Choroid plexus epithelial cell (primary cell): ENCODE data around the gene UBE2I.

Experiments
- DNase-seq: peaks from one replicate; pipeline ENCODE4 v3.0.0-alpha.2; 2010; ENCODE audit warnings: low read depth
- H3K4me3 ChIP-seq: 2 replicates; pipeline ENCODE4 v1.5.1; 2011; ENCODE audit warnings: low read depth, mild to moderate bottlenecking, control low read depth, low read length, moderate library complexity
- CTCF ChIP-seq: conservative IDR thresholded peaks from 2 replicates; pipeline ENCODE4 v1.5.1; 2011; ENCODE audit warnings: low read depth, mild to moderate bottlenecking, control low read depth, inconsistent platforms, low read length, moderate library complexity

The UBE2I gene

GRCh38 chr16:1314399-1315068 is 5.1 kb downstream of the UBE2I start:
- no peak for TF ChIP-seq CTCF
- DNase-seq: no peak
- H3K4me3 ChIP-seq: no peak overlapping the region

- H3K4me3 ChIP-seq: no peak overlapping the region
- TF ChIP-seq CTCF: no peak
- DNase-seq: no peak
These were observed 5.9 kb downstream of the UBE2I start for GRCh38 chr16:1315081-1316032.

GRCh38 chr16:1316033-1316405 is 6.6 kb downstream of the UBE2I start:
- no peak overlapping the region for H3K4me3 ChIP-seq
- no peak for TF ChIP-seq CTCF
- DNase-seq: no peak

- no peak for DNase-seq
- no peak for TF ChIP-seq CTCF
- H3K4me3 ChIP-seq: no peak overlapping the region
These were observed 8.2 kb downstream of the UBE2I start for GRCh38 chr16:1317479-1318267.

GRCh38 chr16:1318268-1318545 is 8.8 kb downstream of the UBE2I start:
- DNase-seq: no peak
- no peak for TF ChIP-seq CTCF
- H3K4me3 ChIP-seq: no peak overlapping the region

- no peak for DNase-seq
- TF ChIP-seq CTCF: no peak
- no peak overlapping the region for H3K4me3 ChIP-seq
These were observed 9.6 kb downstream of the UBE2I start for GRCh38 chr16:1319041-1319440.
